ENCODE data around the gene KRTAP2-1.

- TF ChIP-seq, protein P1, sequence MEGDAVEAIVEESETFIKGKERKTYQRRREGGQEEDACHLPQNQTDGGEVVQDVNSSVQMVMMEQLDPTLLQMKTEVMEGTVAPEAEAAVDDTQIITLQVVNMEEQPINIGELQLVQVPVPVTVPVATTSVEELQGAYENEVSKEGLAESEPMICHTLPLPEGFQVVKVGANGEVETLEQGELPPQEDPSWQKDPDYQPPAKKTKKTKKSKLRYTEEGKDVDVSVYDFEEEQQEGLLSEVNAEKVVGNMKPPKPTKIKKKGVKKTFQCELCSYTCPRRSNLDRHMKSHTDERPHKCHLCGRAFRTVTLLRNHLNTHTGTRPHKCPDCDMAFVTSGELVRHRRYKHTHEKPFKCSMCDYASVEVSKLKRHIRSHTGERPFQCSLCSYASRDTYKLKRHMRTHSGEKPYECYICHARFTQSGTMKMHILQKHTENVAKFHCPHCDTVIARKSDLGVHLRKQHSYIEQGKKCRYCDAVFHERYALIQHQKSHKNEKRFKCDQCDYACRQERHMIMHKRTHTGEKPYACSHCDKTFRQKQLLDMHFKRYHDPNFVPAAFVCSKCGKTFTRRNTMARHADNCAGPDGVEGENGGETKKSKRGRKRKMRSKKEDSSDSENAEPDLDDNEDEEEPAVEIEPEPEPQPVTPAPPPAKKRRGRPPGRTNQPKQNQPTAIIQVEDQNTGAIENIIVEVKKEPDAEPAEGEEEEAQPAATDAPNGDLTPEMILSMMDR (IDR thresholded peaks at IDR 0.05) = no peak
- TF ChIP-seq EP300 (IDR thresholded peaks at IDR 0.05) = no peak
- TF ChIP-seq POLR2A (IDR thresholded peaks at IDR 0.05) = no peak
Observed at GRCh38 chr17:41010441-41010840, 36.7 kb downstream of the KRTAP2-1 start.

Measured in gastroesophageal sphincter (tissue), 3 donors.